GM18502 (cell line): ENCODE data around the gene COL13A1.

Experiments
- ATAC-seq: cut with Tn5 transposase; IDR thresholded peaks from one replicate; pipeline ENCODE4 v1.9.1; 2021; ENCODE audit warnings: mild to moderate bottlenecking; ENCODE audit not compliant: unreplicated experiment, poor library complexity

Gene COL13A1

GRCh38 chr10:69842882-69843281 is 41.2 kb downstream of the COL13A1 start:
- ATAC-seq = no peak

DNA sequence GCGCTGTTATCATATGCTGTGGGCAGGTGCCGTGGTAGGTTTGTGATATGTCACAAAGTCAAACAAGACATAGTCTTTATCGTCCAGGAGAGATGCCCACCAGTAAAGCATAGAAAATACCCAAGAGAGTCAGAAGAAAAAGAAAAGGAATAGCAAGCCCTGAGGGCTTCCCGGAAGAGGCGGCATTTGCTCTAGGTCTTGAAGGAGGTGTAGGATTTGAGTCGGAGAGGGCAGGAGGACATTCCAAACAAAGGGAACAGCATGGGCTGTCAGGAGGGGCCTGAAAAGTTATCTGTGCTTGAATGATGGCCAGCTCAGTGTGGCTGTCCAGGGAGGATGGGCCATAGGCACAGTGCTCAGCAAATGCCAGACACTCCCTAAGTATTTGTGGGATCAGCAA is 42.2 kb downstream of the COL13A1 start:
- no peak for ATAC-seq

DNA sequence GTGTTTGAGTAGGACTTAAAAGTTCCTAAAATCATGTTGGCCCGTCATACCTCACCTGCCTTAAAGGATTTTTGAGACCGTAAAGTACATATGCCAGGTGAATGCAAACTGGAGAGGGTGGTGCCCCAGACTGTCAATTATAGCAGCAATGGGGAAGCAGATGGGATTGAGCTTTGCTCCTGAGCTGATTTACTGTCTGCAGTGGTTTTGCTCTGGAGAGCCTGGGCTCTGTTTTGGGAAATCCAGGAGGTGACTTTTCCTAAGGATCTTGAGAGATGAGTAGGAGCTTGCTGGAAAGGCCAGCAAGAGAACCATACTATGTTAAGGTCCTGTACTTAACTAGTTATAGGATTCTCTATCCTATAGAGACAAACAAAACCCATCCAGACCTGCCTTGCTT is 43.0 kb downstream of the COL13A1 start:
- no peak for ATAC-seq

DNA sequence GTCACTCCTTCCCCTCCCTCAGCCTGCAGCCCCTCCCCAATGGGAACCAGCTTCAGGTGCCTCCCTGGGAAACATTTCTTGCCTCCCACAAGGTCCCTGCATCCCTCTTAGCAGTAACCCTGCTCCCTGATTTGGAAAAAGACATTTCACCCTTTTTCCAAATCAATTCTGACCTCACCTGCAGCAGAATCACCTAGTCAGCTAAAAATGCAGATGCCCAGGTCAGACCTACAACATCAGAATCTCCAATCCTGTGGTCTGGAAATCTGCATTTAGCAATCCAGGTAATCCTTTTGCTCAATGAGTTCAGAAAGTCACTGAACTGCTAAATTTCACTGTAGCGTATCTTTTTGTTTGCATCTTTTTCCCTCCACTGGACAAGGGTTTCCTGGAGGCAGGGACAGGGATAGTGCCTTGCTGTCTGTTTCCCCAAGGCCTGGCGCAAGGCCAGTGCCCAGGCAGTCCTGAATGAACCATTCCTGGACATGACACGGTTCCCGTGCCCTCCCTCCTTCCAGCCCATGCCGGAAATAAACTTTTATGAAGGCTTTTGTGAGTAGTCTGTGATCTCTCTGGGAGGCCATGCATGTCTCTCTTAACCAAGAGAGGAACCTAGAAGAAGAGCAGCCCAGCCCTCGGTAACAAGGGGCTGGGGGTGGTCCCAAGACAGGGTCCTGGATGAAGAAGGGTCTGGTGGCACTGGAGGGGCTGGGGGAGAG is 44.0 kb downstream of the COL13A1 start:
- ATAC-seq = no peak

- ATAC-seq = no peak
Measured at GRCh38 chr10:69846293-69846921, 44.7 kb downstream of the COL13A1 start.

DNA sequence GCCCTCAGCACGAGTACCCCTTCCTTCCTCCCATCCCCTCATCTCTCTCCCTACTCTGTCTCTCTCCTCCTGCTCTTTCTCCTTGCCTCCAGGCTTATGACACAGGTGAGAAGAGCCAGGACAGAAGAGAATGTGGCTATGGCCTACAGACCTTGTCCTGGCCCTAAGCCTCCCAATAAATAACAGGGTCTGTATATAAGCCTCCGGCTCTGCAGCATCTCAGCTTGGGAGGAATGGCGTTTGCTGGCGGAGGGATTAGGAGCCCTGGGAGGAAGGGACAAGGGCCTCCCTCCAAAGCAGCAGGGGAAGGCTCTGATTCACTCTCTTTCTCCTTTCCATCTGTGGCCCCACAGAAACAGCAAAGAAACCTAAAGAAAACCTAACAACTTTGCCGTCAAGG is 45.8 kb downstream of the COL13A1 start:
- no peak for ATAC-seq

GRCh38 chr10:69847883-69848282 is 46.2 kb downstream of the COL13A1 start:
- no peak for ATAC-seq

DNA sequence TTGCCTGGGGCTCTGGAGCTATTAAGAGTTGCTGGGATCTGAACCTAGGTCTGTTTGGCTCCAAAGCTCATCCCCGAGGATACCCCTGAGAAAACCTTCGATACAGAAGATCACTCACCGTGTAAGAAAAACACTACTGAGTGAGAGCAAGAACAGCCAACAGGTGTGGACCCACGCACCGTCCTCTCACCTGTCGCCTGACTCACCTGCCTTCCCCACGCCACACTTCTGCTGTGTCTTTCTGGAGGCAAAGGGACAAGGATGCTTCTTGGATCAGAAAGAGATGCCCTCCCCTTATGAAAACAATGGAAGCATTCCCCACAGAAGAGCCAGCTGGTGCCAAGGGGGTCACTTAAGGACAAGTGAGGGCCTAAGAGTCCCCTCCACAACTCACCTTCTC is 46.7 kb downstream of the COL13A1 start:
- ATAC-seq = no peak

DNA sequence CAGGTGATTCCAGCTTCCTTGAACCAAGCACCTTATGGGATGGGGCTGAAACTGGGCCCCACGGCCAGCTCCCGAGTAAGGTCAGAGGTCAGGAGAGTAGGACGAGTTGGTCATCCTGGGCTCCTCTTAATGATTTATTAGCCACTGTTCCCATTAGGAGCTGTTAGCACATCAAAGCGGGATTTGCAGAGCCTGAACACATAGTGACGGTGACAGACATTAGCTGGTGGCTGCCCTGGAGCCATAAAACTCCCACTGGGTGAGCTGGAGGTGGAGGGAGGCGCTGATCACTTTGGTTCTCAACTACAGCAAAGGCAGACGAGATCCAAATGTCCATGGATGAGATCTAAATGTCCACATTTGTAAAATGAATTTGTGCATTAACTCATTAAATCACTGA is 48.1 kb downstream of the COL13A1 start:
- ATAC-seq = no peak

GRCh38 chr10:69850440-69850839 is 48.7 kb downstream of the COL13A1 start:
- no peak for ATAC-seq

DNA sequence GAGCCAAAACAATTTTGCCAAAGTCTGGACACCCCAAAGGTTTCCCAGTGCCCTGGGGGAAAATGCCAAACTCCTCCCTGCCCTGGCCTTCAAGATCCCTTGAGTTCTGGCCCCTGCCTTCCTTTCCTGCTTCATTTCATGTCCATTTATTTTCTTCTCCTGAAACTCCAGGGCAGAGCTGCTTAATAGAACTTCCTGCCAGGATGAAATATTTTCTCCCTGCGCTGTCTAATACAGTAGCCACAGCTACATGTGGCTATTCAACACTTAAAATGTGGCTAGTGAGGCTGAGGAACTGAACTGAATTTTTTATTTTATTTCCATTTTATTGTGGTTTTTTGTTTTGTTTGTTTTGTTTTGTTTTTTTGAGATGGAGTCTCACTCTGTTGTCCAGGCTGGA is 49.6 kb downstream of the COL13A1 start:
- no peak for ATAC-seq

DNA sequence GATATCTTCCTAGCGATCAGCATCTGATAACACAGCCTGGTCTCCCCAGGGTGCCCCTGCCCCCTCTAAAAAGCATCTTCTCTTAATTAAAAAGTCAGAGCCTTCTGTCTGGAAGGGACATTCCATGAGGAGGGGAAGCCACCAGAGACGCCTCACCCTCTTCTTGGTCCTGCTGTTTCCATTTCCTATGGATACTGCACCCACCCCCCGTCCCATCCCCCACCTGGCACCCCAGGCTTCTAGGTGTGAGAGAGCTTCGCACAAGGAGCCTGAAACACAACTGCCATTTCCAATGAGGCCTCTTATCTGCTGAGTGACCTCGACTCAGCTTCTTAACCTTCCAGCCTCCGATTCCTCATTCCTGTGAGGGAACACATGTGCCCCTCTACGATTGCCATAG is 51.4 kb downstream of the COL13A1 start:
- ATAC-seq = no peak

GRCh38 chr10:69854511-69855345 is 53.0 kb downstream of the COL13A1 start:
- ATAC-seq = no peak

DNA sequence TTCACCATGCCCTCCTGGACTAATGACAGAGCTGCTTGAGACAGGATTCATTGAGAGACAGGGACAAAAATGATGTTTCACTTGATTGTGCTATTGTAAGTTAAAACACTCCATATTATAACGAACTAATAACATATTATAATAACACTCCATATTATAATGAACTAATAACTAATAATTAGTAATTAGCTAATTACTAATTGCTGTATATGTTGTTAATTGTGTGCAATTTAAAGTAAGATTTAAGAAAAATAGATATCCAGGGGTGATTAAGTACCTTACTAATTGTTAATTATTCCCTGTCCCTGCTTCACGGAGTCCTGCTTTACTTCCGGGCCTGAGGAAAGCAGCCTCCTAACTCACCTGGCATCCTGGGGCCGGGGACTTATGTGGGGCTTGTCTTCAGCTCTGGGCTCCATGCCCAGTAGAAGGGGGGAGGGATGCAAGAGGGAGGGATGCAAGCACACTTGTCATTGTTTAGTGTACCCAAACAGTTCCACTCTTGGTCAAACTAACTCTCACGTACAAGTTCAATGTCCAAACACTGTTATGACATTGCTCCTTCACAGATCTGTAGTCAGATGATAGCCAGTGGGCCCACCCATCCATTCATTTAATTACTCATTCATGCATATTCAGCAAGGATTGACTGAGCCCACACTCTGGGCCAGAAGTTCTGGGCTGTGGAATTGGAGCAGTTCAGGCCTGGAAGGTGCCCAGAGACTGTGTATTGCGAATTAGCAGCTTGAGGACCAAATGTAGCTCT is 53.8 kb downstream of the COL13A1 start:
- no peak for ATAC-seq

GRCh38 chr10:69856601-69857166 is 55.0 kb downstream of the COL13A1 start:
- ATAC-seq = no peak

- ATAC-seq = no peak
Measured at GRCh38 chr10:69858201-69858600, 56.5 kb downstream of the COL13A1 start.

GRCh38 chr10:69860271-69860670 is 58.6 kb downstream of the COL13A1 start:
- no peak for ATAC-seq

DNA sequence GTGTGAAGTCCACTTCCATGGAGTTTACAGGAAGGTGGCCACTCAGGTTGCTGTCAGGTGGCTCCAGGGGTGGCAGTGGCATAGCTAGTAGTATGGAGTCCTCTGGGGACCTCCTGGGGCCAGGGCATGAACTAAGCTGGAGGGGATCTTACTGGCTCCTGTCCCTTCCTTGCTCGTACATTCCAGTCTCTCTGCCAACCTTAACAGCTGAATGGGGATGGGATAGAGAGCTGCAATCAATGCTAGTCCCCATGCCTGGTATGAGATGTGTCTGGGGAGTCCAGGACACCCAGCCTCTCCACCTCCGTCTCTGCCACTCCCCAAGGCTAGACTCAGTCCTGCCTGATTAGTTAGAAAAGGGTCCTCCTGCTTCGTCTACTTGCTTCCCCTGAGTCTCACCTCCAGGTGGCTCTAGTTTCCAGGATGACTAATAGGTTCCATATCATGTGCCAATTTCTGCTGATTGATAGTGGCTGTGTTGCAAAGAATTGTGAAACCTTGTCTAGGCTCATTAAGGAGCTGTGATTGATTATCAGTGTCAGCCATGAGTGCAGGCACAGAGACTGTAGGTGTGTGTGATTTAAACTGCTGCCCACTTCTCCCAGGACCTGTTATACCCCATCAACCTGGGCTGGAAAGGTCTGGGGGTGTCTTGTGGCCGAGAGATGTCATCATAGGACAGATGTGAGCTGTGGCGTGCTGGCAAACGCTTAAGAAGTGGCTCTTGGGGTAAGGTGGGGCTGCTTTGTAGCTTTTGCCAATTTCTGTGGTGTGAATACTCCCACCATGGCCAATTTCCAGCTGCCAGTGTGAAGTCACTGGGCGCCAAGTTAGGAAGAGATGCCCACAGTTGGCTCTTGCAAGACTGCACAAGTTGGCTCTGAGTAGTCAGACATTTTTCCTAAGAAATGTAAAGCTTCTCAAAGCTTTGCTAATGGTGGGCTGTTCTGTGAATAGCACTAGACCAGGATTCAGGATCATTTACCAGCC is 59.8 kb downstream of the COL13A1 start:
- no peak for ATAC-seq

- no peak for ATAC-seq
Measured at GRCh38 chr10:69862882-69863530, 61.3 kb downstream of the COL13A1 start.
